DMS153 (cell line): ENCODE results near the gene RUBCN.
"Not testable (repeated sequence)": the region's sequence is repeated elsewhere in the genome, so short reads cannot be mapped to it uniquely, and the experiment has no call there.

ENCODE experiments used
- DNase-seq: peaks from one replicate; lab custom pipeline; 2025; lab: John Stamatoyannopoulos, UW

Gene RUBCN

GRCh38 chr3:197685546-197685945 lies 51.2 kb downstream of the RUBCN start:
- no peak for DNase-seq

- DNase-seq = no peak
Observed at GRCh38 chr3:197683191-197683590, 53.5 kb downstream of the RUBCN start.

DNA sequence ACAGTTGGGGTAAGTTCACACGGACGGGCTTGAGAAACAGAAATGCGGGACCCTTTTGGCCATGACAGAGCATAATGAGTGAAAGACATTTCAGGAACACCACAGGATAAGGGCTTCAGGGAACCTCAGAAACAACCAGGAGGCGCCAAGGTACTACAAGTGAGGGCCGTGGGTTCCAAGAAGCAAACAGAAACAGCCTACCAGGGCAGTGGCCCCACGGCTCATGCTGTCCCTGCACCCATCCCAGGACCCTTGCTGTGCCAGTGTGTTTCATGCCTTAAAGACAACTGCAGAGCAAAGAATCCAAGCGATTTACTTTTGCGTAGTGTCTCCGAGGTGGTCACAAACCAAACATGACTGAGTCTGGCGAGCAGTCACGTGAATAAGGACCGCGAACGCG lies 54.0 kb downstream of the RUBCN start:
- DNase-seq = no peak

- no peak for DNase-seq
Observed at GRCh38 chr3:197680955-197681521, 55.7 kb downstream of the RUBCN start.

GRCh38 chr3:197675951-197676350 lies 60.8 kb downstream of the RUBCN start:
- no peak for DNase-seq

- no peak for DNase-seq
Observed at GRCh38 chr3:197675563-197675860, 61.2 kb downstream of the RUBCN start.

- DNase-seq = no peak
Observed at GRCh38 chr3:197674741-197675562, 61.8 kb downstream of the RUBCN start.

DNA sequence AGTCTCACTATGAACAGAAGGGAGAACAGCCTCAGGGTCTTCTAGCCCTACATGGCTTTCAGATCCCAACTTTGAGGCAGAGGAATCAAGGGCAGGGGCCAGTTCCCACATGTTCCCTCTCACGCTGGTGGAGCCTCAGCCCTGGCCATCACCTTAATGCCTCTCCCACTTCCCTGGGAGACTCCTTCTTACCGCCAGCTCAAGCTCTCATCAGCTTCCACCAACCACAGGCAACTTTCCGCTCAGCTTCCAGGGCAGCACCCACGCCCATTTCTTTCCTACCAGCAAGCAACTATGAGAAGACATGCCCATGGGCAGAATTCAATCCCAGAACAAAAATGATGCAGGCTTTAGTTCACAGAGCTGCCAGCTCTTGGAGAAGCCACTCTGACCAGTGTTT lies 63.5 kb downstream of the RUBCN start:
- DNase-seq = no peak

- no peak for DNase-seq
Observed at GRCh38 chr3:197670361-197670760, 66.3 kb downstream of the RUBCN start.

- no peak for DNase-seq
Observed at GRCh38 chr3:197667968-197668367, 68.7 kb downstream of the RUBCN start.

DNA sequence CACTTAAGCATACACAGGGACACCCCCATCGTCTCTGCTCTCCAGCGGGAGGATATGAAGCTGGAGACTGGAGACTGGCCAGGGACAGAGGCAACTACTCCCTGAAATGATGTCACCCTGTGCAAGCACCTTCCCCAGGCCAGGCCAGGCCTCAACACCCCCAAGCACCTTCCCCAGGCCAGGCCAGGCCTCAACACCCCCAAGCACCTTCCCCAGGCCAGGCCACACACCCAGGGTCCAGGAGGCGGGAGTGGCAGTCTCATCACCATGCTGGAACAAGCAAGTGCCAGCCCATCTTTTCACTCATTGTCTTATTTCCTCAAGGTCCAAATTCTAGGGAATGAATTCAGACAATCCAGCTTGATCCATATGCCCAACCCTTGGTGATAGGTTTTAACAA lies 69.4 kb downstream of the RUBCN start:
- not testable (repeated sequence) for DNase-seq

DNA sequence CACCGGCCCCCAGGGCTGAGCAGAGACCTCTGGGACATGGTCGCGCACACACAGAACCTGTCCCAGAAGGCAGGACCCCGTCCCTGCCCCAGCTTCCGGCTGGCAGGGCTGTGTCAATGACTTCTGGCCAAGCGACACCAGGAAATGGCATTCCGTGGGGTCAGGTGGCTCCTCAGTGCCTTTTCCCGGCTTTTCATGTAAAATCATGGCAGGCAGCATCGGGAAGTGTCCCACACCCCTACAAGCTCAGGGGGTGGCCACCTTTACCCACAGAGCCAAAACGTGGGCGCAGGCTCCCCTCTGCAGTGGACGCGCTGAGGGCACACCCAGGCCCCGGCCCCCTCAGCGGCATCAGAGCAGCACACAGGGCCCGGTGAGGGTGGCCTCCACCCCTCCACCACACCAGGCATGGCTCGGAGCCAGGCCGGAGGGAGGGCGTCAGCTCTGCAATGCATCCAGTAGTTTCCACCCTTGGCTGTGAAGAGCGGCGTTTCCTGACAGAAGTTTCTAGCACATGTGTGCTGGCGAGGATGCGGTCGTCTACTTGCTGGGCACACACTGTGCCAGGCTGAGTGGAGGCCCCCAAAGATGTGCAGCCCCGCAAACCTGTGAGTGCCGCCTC lies 70.4 kb downstream of the RUBCN start:
- DNase-seq = not testable (repeated sequence)

DNA sequence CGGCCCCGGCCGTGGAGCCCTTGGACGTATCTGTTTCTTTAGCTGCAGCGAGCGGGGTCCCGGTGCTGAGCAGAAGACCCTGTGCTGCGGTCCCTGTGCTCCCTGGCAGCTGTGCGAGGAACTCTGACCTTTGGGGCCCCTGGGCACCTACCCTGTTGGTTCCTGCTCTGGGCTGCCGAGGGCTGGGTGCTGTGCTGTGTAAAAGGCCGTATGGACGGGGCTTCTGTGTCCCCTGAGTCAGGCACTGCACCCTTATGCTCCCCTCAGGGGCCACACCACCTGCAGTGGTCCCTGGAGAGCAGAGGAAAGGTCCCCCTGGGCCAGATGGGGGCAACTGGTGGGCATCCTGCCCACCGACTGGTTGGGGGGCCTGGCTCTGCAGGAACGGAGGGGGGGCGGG lies 71.2 kb downstream of the RUBCN start:
- DNase-seq = not testable (repeated sequence)

DNA sequence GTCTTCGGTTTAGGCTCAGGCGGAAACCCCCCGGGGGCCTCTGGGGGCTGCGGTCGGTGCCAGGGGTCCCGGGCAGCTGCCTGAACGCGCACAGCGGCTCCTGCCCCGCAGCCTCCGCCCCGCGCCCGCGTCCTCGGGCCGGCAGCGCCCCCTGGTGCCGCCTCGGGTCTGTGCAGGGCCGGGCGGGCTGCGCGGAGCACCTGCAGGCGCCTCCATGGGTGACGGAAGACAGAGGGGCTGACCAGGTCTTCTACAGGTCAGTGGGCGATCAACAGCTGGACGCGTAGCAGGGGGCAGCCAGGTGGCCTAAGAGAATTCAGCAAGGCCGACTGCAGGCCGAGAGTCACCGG lies 71.6 kb downstream of the RUBCN start:
- not testable (repeated sequence) for DNase-seq

GRCh38 chr3:197664414-197665141 lies 72.1 kb downstream of the RUBCN start:
- not testable (repeated sequence) for DNase-seq

DNA sequence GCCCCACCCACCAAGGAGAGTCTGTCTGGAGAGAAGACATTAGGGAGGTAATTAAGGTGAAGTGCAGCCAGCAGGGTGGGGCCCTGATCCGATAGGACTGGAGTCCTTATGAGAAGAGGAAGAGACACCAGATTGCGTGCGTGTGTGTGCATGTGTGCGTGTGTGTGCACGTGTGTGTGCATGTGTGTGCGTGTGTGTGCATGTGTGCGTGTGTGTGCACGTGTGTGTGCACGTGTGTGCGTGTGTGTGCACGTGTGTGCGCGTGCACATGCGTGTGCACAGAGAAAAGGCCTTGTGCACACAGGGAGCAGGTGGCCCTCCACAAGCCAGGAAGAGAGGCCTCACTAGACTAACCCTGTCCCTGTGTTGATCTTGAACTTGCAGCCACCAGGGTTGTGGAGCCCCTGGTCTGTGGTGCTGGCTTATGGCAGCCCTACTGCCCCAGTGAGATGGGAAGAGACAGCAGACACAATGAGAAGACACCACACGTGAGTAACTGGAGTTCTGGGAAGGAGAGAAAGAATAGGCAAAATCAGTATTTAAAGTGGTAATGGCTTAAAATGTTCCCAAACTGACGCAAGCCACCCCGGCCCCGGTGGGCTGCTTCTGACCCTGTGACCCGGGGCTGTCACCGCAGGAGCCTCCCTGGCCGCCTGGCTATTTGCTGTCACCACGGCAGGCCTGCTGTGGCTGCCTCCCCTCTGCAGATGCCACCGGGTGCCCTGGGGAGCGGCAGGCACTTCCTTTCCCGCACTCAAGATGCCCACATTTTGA lies 73.2 kb downstream of the RUBCN start:
- not testable (repeated sequence) for DNase-seq

DNA sequence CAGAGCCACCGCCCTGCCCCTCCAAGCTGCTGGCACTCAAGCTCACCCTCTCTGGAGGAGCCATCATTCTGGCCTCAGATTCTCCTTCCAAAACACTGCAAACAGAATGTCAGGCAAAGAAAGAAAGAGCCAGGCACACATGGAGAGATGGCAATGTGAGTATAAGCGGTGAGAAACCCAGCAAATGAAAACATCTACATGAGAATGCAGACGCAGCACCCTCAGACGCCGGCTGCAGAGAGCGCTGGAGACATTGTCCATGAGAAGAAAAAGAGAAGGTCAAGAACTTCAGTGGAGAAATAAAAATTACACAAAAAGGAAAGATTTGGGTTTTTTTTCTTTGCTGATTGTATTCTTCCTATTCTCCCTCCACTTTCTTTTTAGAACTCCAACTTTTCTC lies 74.4 kb downstream of the RUBCN start:
- not testable (repeated sequence) for DNase-seq

DNA sequence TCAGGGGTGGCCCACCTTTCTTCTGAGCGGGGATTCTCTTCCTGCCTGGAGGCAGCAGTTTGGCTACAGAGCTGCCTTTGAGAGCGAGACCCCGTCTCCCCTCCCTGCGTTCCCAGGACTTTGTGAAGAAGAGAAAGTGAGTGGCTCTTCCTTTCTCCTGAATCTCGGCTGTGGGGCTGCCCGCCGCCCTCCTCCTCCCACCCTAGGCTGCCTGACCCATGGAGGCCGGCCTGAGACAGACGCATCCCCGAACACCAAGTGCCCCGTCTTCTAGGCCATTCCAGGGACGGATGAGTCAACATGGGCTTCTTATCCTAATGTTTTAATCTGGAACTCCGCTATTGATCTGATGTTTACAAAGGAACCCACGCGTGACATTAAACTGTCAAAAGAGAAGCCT lies 74.8 kb downstream of the RUBCN start:
- DNase-seq = not testable (repeated sequence)

GRCh38 chr3:197661234-197661834 lies 75.4 kb downstream of the RUBCN start:
- DNase-seq = not testable (repeated sequence)

DNA sequence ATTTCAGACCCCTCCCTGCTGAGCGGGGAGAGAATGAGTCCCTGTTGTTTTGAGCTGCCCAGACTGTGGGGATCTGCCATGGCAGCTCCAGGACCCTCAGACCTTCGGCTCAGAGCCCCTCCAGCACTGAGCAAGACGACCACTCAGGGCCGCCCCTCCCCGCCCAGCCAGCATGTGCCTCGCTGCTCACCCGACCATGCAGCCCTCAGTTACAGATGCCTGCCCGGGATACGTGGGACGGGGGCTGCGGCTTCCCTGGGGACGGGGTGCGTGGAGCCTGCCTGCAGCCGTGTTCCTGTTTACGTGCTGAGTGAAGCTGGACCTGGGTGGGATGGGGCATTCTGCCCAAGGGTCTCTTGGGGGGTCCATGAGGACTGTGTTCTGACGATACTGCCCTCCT lies 77.0 kb downstream of the RUBCN start:
- not testable (repeated sequence) for DNase-seq

- DNase-seq = not testable (repeated sequence)
Observed at GRCh38 chr3:197659144-197659543, 77.6 kb downstream of the RUBCN start.

- not testable (repeated sequence) for DNase-seq
Observed at GRCh38 chr3:197658706-197659105, 78.0 kb downstream of the RUBCN start.
